GM19397 (cell line): ENCODE measurements around the gene LRRC8D.
"Not testable (repeated sequence)": the region's sequence is repeated elsewhere in the genome, so short reads cannot be mapped to it uniquely, and the experiment has no call there.

Experiments
- ATAC-seq: cut with Tn5 transposase; IDR thresholded peaks from one replicate; pipeline ENCODE4 v1.9.1; 2021; ENCODE audit warnings: mild to moderate bottlenecking, moderate library complexity; ENCODE audit not compliant: unreplicated experiment

Gene LRRC8D

GRCh38 chr1:89908672-89909436 lies 88.0 kb downstream of the LRRC8D start:
- ATAC-seq: no peak

- ATAC-seq: no peak
Measured at GRCh38 chr1:89910268-89910667, 89.4 kb downstream of the LRRC8D start.

DNA sequence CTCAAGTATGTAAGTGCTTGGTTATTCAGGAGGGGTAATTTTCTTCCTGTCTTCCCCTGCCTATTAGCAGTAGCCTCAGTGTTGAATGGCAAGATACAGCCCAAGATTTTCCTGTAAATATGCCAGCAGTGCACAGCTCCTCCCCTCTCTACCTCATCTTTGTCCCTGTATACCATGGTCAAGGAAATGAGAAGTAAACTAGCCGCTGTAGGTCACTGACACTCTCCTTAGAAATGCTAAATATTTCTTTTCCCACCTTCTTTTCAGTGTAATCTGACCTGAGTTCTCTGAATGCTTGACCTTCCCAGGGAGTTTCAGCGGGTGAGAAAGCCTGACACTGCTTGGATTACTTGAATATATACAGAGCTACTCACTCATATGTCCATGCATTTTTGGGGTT lies 89.9 kb downstream of the LRRC8D start:
- ATAC-seq: no peak

- ATAC-seq: no peak
Measured at GRCh38 chr1:89911191-89911991, 90.6 kb downstream of the LRRC8D start.

- ATAC-seq: no peak
Measured at GRCh38 chr1:89912073-89912472, 91.2 kb downstream of the LRRC8D start.

- no peak for ATAC-seq
Measured at GRCh38 chr1:89913353-89914095, 92.7 kb downstream of the LRRC8D start.

- no peak for ATAC-seq
Measured at GRCh38 chr1:89917353-89917752, 96.5 kb downstream of the LRRC8D start.

GRCh38 chr1:89918127-89918793 lies 97.4 kb downstream of the LRRC8D start:
- no peak for ATAC-seq

GRCh38 chr1:89918794-89919155 lies 97.9 kb downstream of the LRRC8D start:
- no peak for ATAC-seq

GRCh38 chr1:89919174-89919573 lies 98.3 kb downstream of the LRRC8D start:
- ATAC-seq: no peak

DNA sequence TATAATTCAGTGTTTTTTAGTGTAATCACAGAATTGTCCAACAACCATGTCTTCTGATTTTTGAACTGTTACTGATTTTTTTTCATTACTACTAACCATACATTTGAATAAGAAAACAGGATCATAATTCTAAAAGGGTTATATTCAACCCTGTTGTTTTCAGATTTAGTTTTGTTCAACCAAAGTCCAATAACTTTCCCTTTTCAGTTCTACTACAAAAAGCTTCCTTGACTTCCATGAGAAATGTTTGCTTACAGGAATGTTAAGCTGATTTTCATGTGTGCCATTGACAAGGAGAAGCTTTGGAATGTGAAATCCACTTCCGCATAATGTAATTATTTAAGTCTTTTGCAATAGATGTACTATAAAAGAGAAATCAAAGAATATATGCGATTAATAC lies 102.1 kb downstream of the LRRC8D start:
- no peak for ATAC-seq

- no peak for ATAC-seq
Measured at GRCh38 chr1:89923517-89923916, 102.7 kb downstream of the LRRC8D start.

DNA sequence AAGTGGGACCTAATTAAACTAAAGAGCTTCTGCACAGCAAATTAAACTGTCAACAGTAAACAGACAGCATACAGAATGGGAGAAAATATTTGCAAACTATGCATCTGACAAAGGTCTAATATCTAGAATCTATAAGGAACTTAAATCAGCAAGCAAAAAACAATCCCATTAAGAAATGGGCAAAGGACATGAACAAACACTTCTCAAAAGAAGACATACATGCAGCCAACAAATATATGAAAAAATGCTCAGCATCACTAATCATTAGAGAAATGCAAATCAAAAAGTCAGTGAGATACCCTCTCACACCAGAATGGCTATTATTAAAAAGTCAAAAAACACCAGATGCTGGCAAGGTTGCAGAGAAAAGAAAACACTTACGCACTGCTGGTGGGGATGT lies 103.2 kb downstream of the LRRC8D start:
- not testable (repeated sequence) for ATAC-seq

DNA sequence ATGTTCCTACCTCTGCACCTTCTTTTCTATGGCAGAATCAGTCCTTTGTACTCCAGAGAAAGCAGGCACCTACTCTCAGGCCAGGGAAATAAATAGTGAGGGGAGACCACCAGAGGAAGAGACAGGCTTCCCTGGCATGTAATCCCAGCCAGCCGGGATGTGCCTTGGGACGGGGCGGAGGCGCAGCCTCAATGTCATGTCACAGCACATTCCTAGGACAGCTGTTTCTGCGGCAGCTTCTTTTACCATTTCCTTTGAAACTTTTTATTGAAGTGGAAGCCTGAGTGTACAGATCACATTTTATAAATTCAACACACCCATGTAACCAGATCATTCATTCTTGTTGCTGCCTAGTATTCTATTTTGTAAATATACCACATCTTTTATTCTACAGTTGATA lies 106.2 kb downstream of the LRRC8D start:
- ATAC-seq: no peak

- no peak for ATAC-seq
Measured at GRCh38 chr1:89927478-89927877, 106.6 kb downstream of the LRRC8D start.

DNA sequence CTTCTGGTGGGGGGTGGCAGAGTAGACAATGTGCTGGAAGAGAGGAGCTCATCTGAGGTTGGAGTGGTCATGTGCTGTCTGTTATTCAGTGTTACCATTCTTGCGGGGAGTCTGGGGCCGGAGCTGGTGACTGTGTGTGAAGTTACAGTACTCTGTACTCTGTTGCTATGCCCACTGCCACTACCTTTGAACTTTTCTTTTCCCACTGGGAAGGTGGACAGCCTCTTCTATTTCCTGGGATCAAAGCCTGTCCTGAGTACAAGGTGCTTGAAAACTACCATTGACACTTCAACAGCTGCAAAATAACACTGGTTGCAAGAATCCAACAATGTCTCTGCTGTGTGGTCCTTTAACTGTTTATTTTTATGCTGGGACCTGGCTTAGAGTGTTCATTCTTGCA lies 107.7 kb downstream of the LRRC8D start:
- no peak for ATAC-seq

DNA sequence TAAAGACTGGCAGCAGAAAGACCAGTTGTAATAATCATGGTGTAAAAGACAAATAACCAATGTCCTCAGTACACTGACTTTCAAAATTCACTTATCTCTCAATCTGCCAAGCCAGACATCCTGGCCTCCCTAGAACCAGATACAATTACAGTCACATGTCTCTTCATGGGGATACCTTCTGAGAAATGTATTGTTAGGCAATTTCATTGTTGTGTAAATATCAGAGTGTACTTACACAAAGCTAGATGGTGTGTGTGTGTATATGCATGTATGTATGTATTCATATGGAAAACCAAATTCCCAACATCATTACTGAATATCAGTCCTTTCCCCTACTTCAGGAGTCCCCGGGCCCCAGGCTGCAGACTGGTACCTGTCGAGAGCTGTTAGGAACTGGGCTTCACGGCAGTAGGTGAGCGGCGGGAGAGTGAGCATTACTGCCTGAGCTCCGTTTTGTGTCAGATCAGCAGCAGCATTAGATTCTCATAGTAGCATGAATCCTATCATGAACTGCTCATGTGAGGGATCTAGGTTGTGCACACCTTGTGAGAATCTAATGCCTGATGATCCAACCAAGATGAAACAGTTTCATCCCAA lies 108.7 kb downstream of the LRRC8D start:
- no peak for ATAC-seq

- no peak for ATAC-seq
Measured at GRCh38 chr1:89930579-89930978, 109.7 kb downstream of the LRRC8D start.

- no peak for ATAC-seq
Measured at GRCh38 chr1:89931964-89932363, 111.1 kb downstream of the LRRC8D start.

DNA sequence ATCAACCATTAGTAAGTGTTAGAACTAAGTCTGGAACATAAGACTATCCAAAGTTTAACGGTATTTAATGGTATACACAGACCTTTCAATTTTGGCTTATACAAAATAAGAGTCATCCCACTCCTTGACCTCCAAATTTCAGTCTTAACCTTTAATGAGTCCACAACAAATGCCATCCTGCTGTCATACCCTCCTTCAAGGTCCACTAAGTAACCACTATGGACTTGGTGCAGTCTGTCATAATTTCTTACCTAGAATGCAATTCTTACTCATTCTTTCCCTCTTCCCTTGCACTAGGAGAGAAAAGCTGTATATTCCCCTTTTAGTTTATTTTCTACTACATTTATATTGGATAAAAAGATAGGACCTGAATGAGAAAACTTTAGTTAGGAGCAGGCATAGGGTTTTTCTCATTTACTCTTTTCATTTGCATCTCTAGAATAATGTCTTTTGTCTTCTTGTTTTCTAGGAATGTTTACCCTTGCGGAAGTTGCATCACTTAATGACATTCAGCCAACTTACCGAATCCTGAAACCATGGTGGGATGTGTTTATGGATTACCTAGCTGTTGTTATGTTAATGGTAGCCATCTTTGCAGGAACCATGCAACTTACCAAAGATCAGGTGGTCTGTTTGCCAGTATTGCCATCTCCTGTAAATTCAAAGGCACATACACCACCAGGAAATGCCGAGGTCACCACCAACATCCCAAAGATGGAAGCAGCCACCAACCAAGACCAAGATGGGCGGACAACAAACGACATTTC lies 111.9 kb downstream of the LRRC8D start:
- ATAC-seq: no peak
